RWPE1 (cell line): Measurements from ENCODE around the gene AKAP7.

Experiments used
- CTCF ChIA-PET: fragments of 350-600 bp; sonication (Branson Sonifier 250); formaldehyde crosslinking; extraction: SDS; loops from one replicate; lab custom pipeline; 2021; lab: Yijun Ruan, JAX
- POLR2A ChIA-PET: fragments of 400-600 bp; formaldehyde crosslinking; extraction: SDS; loops from one replicate; lab custom pipeline; 2020; ENCODE audit warnings: antibody characterized with exemption; ENCODE audit not compliant: low non-redundant PET; lab: Yijun Ruan, JAX
- DNase-seq: peaks from one replicate; pipeline ENCODE4 v3.0.0; 2012; ENCODE audit warnings: low spot score
- H3K27ac ChIP-seq: fragments of 450-650 bp; 2 replicates; pipeline ENCODE4 v1.5.1; 2017
- CTCF ChIP-seq: fragments of 450-650 bp; conservative IDR thresholded peaks from 2 replicates; pipeline ENCODE4 v1.5.1; 2017; ENCODE audit warnings: low read depth, mild to moderate bottlenecking

AKAP7 gene

GRCh38 chr6:131283466-131284175 is 148.4 kb downstream of the AKAP7 start:
- CTCF ChIA-PET = no interaction called here
- POLR2A ChIA-PET = no interaction called here

DNA sequence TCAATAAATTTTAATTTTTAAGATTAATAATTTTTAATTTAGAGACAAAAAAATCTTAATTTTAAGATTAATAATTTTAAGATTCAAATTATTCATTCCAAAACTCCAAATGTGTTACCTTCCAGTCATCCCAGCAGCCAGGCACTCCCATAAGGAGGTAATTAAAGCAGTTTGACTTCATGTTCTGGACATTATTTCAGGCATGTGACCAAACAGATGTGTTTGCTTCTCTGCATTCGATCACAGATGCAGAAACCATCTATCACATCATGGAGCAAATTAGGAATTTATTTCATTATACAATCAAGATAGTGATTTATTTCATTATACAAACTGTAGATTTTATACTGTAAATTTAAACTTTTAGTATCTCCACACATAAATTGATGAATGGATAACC is 150.3 kb downstream of the AKAP7 start:
- H3K27ac ChIP-seq = no peak overlapping the region
- no peak for TF ChIP-seq CTCF
- POLR2A ChIA-PET = no interaction called here
- no peak for DNase-seq
- CTCF ChIA-PET = no interaction called here

More at GRCh38 chr6:131283466-131284175, 148.4 kb downstream of the AKAP7 start:
- no peak for DNase-seq
- H3K27ac ChIP-seq = no peak overlapping the region
- TF ChIP-seq CTCF = no peak

DNA sequence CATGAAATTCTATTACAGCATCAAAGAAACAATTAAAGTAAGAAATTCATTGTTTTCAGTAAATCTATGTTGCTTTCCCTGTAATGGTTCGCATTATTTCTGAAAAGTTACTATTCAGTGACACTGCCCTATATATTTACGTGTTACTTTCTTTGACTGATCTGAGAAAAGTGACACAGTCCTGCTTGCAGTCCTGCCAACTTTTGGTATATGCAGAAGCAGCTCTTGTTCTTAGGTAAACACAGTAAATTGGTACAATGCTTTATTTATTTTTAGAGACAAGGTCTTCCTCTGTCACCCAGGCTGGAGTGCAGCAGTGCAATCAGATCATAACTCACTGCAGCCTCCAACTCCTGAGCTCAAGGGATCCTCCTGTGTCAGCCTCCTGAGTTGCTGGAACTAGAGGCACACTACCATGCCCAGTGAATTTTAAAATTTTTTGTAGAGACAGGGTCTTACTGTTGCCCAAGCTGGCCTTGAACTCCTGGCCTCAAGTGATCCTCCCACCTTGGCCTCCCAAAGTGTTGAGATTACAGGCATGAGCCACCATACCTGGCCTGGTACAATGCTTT is 151.3 kb downstream of the AKAP7 start:
- H3K27ac ChIP-seq = no peak overlapping the region
- ChIA-PET POLR2A (no interaction called here), CTCF (no interaction called here)
- DNase-seq = no peak
- TF ChIP-seq CTCF = no peak

DNA sequence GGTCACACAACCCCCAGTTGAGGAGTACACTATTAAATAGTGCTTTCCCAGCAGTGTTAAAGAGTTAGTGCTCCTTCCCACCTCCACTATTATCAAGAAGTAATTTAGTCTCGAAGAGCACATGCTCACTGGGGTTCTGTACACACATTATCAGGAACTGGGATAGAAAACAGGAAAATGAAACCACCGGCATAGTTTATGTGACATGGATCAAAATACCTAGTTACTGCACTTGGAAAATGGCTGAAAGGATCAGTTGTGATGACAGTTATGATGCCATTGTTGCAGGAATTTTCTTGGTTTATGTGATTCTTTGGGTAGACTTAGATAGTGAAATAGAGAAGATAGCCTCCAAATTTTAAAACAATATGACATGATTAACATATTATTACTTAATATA is 152.9 kb downstream of the AKAP7 start:
- no peak for TF ChIP-seq CTCF
- ChIA-PET POLR2A (no interaction called here), CTCF (no interaction called here)
- no peak for DNase-seq
- H3K27ac ChIP-seq = no peak overlapping the region

GRCh38 chr6:131290955-131291354 is 155.7 kb downstream of the AKAP7 start:
- no peak for TF ChIP-seq CTCF

GRCh38 chr6:131292145-131292938 is 157.1 kb downstream of the AKAP7 start:
- CTCF ChIA-PET = no interaction called here
- DNase-seq = no peak
- H3K27ac ChIP-seq = no peak overlapping the region
- POLR2A ChIA-PET = no interaction called here
- TF ChIP-seq CTCF = no peak

More at GRCh38 chr6:131290955-131291354, 155.7 kb downstream of the AKAP7 start:
- ChIA-PET CTCF (no interaction called here), POLR2A (no interaction called here)
- DNase-seq = peak; percentile 18
- no peak overlapping the region for H3K27ac ChIP-seq
